HG02642 (cell line): ENCODE measurements around the gene ARHGEF16.

Source experiments
- ATAC-seq: cut with Tn5 transposase; IDR thresholded peaks from one replicate; pipeline ENCODE4 v1.9.1; 2021; ENCODE audit warnings: mild to moderate bottlenecking; ENCODE audit not compliant: unreplicated experiment, poor library complexity

Gene ARHGEF16

DNA sequence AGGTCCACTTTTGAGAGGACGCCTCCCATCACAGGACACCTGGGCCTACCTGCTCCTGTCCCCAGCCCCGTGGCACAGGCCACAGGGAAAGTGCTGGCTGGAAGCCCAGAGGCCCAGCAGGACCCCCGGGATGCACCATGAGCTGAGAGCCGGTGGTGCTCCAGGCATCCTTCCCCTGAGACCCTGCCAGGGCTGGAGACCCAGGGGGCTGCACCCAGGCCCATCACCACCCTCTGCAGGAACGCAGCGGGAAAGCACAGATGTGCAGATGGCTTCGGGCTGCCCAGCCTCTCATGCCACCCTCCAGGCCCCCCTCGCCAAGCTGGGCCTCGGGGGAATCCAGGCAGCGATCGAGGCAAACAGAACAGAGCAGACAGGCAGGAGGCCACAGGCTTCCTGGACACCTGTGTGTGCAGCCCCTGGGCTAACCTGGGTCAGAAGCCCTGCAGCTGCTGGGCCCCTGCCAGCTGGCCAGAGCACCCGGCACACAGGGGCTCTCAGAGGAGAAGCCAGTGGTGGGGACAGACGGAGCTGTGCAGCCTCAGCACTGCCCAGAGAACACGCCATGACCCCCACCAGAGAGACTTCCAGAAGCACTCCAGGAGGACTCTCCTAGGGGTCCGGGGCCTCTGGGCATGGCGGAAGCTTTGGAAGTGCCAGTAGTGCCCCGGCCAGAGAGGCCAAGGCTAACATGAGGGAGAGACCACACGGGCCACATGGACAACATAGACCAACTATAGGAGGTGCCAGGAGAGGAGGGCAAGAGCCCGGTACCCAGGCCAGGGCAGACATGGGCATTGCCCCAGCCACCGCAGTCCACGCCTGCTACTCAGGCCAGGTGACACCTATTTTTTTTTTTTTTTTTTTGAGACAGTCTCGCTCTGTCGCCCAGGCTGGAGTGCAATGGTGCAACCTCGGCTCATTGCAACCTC, 71.4 kb downstream of the ARHGEF16 start:
- ATAC-seq, result no peak

DNA sequence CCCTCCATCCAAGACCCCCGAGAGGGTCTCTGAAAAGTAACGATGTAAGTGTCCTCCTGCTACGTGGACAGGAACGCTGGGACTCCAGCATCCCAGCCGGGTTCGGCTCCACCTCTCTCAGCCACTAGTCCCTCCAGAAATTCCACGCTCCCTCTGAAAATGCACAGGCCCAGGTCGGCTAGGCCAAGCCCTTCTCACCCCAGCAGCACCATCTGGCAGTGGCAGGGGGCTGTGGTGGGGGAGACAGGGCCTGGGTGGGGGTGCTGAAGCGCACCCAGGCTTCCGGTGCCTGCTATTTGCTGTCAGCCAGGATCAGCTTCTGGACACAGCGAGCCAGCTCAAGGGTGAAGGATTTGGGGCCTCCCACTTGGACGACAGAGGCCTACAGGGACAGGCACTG, 73.3 kb downstream of the ARHGEF16 start:
- ATAC-seq, result no peak

DNA sequence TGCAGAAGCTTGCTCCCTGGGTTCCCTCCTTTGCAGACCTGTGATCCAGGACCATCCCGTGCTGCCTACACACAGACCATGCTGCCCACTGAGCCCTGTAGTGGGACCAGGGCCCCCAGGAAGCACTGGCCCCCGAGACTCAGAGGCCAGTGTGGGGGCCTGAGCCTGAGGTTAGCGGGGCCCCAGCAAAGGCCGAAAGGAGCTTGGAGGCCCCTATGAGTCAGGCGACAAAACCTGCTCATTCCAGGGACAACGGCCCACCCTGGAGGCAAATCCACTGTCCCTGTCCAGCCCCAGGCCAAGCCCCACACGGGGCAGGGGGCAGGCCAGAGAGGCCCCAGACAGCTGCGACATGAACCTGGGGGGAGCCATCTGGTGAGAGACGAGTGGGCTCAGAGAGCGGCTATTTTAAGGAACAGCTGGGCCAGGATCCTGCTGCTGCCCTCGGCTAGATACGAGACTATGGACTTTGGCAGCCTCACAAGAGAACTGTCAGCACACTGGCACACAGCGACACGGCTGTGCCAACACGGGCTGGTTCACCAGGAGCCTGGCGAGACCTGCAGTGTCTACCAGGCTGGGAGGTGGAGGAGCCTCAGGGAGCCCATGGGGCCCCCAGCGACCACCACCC, 74.7 kb downstream of the ARHGEF16 start:
- no peak for ATAC-seq

DNA sequence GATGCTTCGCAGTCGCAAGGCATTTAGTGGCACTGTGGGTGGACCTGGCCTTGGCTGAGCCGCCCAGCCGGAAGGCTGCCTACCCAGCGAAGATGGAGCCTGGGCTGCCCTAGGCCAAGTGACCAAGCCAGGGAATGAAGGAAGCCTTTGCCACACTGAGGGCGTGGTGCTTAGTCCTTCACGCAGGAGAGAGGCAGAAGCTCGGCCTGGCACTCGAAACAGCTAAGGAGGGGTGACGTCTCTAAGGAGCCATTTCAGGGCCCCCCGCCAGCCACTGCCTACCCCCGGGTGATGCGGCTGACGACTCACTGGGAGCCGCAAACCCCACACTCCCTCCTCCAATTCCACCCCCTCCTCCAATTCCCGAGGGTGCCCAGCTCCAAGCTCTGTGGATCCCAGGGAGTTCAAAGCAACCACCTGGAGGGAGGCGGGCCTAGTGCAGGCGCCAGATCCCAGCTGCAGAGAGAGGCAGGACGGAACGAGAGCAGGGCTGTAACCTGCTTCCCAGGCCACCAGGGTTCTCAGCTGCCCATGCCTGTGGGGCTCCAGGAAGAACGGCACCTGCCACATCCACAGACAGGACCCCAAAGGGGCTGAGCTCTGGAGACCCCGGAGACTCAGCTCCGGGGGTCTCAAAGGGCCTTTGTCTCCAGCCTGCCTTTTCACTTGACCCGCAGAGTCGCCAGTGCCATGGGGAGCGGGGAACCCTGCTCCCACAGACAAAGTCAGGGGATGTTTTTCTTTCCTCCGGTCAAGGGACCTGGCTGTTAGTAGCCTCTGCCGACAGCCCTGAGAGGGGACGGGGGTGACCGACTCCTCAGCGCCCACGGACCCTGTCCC, 75.8 kb downstream of the ARHGEF16 start:
- no peak for ATAC-seq
